ENCODE measurements around the gene DGCR8. TPM values are rescaled to one million over a fixed set of nuclear protein-coding genes. Genes with fewer than 3 reads are reported as not detected.

The DGCR8 gene
- total RNA-seq, 1 experiment from 2014 or later = 41.7 TPM

GRCh38 chr22:20037419-20037818 is 42.6 kb upstream of the DGCR8 start:
- no peaks in the 10 kb centered on the region for H3K9me2 ChIP-seq (replicated peaks; ENCODE audit: low read length)
- H3F3A ChIP-seq (ENCODE audit: low read length, unreplicated experiment) = no peaks in the 10 kb centered on the region
- no peaks in the 10 kb centered on the region for H3K4me1 ChIP-seq (ENCODE audit: insufficient read depth, low read length)
- no TSS peak for BruUV-seq (replicated peaks)
- H3K9ac ChIP-seq (ENCODE audit: low read length) = no peak overlapping the region
- no peak overlapping the region for H3K4me2 ChIP-seq (ENCODE audit: low read length)
- H3K36me3 ChIP-seq (ENCODE audit: low read depth, low read length) = no peaks in the 10 kb centered on the region; the same call in 1 of the 2 replicates
- no peaks in the 10 kb centered on the region for H3K27me3 ChIP-seq (ENCODE audit: low read length)
- ATAC-seq = no peak
- intact Hi-C loops (cut with micrococcal nuclease) = no loop called here
- H3K27ac ChIP-seq (ENCODE audit: low read length) = no peak overlapping the region
- H4K20me1 ChIP-seq (ENCODE audit: low read length) = no peaks in the 10 kb centered on the region
- no peaks in the 10 kb centered on the region for H3K79me2 ChIP-seq (ENCODE audit: low read length)
- H2AFZ ChIP-seq (ENCODE audit: low read length) = no peak overlapping the region
- ChIA-PET CTCF (no interaction called here), POLR2A (ENCODE audit: unreplicated experiment) (no interaction called here)
- no peak for DNase-seq
- no peaks in the 10 kb centered on the region for H3K9me3 ChIP-seq (ENCODE audit: low read length)
- no peak overlapping the region for H3K4me3 ChIP-seq (ENCODE audit: low read length)
- TF ChIP-seq CTCF (conservative IDR thresholded peaks at IDR 0.05; ENCODE audit: low read depth, low read length) (no peak), EZH2phosphoT487 (IDR thresholded peaks at IDR 0.05; ENCODE audit: borderline replicate concordance, low read length) (no peak), EZH2 (IDR thresholded peaks at IDR 0.05; ENCODE audit: low read length, unreplicated experiment) (no peak)

- ATAC-seq (no peak), DNase-seq (no peak)
- Histone ChIP-seq H3K9ac (ENCODE audit: low read length) (no peak overlapping the region), H3K36me3 (ENCODE audit: low read depth, low read length) (no peaks in the 10 kb centered on the region; the same call in 1 of the 2 replicates), H3K4me2 (ENCODE audit: low read length) (no peak overlapping the region), H3K9me2 (replicated peaks; ENCODE audit: low read length) (no peaks in the 10 kb centered on the region), H3K27ac (ENCODE audit: low read length) (no peak overlapping the region), H3F3A (ENCODE audit: low read length, unreplicated experiment) (no peaks in the 10 kb centered on the region), H3K4me1 (ENCODE audit: insufficient read depth, low read length) (no peaks in the 10 kb centered on the region), H2AFZ (ENCODE audit: low read length) (no peak overlapping the region), H3K79me2 (ENCODE audit: low read length) (no peaks in the 10 kb centered on the region), H3K4me3 (ENCODE audit: low read length) (no peak overlapping the region), H3K27me3 (ENCODE audit: low read length) (no peaks in the 10 kb centered on the region), H4K20me1 (ENCODE audit: low read length) (no peaks in the 10 kb centered on the region), H3K9me3 (ENCODE audit: low read length) (no peaks in the 10 kb centered on the region)
- ChIA-PET POLR2A (ENCODE audit: unreplicated experiment) (no interaction called here), CTCF (no interaction called here)
- BruUV-seq (replicated peaks) = no TSS peak
- intact Hi-C loops (cut with micrococcal nuclease) = no loop called here
- no peak for TF ChIP-seq EZH2phosphoT487 (IDR thresholded peaks at IDR 0.05; ENCODE audit: borderline replicate concordance, low read length)
- TF ChIP-seq EZH2 (IDR thresholded peaks at IDR 0.05; ENCODE audit: low read length, unreplicated experiment) = no peak
- TF ChIP-seq CTCF (conservative IDR thresholded peaks at IDR 0.05; ENCODE audit: low read depth, low read length) = no peak
Measured at GRCh38 chr22:20038574-20038973, 41.5 kb upstream of the DGCR8 start.

GRCh38 chr22:20039683-20040325 is 40.2 kb upstream of the DGCR8 start:
- ATAC-seq (no peak), DNase-seq (no peak)
- no peaks in the 10 kb centered on the region for H3K27me3 ChIP-seq (ENCODE audit: low read length)
- no peaks in the 10 kb centered on the region for H3K9me3 ChIP-seq (ENCODE audit: low read length)
- intact Hi-C loops (cut with micrococcal nuclease) = no loop called here
- TF ChIP-seq EZH2 (IDR thresholded peaks at IDR 0.05; ENCODE audit: low read length, unreplicated experiment) (no peak), EZH2phosphoT487 (IDR thresholded peaks at IDR 0.05; ENCODE audit: borderline replicate concordance, low read length) (no peak), CTCF (conservative IDR thresholded peaks at IDR 0.05; ENCODE audit: low read depth, low read length) (no peak)
- no peak overlapping the region for H3K4me2 ChIP-seq (ENCODE audit: low read length)
- no TSS peak for BruUV-seq (replicated peaks)
- H3F3A ChIP-seq (ENCODE audit: low read length, unreplicated experiment) = no peaks in the 10 kb centered on the region
- ChIA-PET CTCF (interaction anchor here (0.7 kb wide), 1 partner anchor 77 kb away, joined by 3 read pairs; no protein-coding TSS in a partner anchor), POLR2A (ENCODE audit: unreplicated experiment) (interaction anchor here (0.8 kb wide), 1 partner anchor 53 kb away, joined by 10 read pairs; no protein-coding TSS in a partner anchor)
- H3K27ac ChIP-seq (ENCODE audit: low read length) = no peak overlapping the region
- H3K9me2 ChIP-seq (replicated peaks; ENCODE audit: low read length) = no peaks in the 10 kb centered on the region
- no peak overlapping the region for H3K9ac ChIP-seq (ENCODE audit: low read length)
- H2AFZ ChIP-seq (ENCODE audit: low read length) = no peak overlapping the region
- H3K4me3 ChIP-seq (ENCODE audit: low read length) = no peak overlapping the region
- no peaks in the 10 kb centered on the region for H4K20me1 ChIP-seq (ENCODE audit: low read length)
- H3K4me1 ChIP-seq (ENCODE audit: insufficient read depth, low read length) = no peaks in the 10 kb centered on the region
- no peaks in the 10 kb centered on the region for H3K79me2 ChIP-seq (ENCODE audit: low read length)
- H3K36me3 ChIP-seq (ENCODE audit: low read depth, low read length) = no peaks in the 10 kb centered on the region; the same call in 1 of the 2 replicates
